HG02943 (cell line): ENCODE data around the gene CLECL1.
A peak's percentile ranks its signal among the peaks of the same experiment; 100 is the strongest.
"Not testable (repeated sequence)": the region's sequence is repeated elsewhere in the genome, so short reads cannot be mapped to it uniquely, and the experiment has no call there.

Experiments used
- ATAC-seq: cut with Tn5 transposase; IDR thresholded peaks from one replicate; pipeline ENCODE4 v1.9.1; 2021; ENCODE audit warnings: mild to moderate bottlenecking, low read depth, moderate library complexity; ENCODE audit not compliant: unreplicated experiment

Gene CLECL1

DNA sequence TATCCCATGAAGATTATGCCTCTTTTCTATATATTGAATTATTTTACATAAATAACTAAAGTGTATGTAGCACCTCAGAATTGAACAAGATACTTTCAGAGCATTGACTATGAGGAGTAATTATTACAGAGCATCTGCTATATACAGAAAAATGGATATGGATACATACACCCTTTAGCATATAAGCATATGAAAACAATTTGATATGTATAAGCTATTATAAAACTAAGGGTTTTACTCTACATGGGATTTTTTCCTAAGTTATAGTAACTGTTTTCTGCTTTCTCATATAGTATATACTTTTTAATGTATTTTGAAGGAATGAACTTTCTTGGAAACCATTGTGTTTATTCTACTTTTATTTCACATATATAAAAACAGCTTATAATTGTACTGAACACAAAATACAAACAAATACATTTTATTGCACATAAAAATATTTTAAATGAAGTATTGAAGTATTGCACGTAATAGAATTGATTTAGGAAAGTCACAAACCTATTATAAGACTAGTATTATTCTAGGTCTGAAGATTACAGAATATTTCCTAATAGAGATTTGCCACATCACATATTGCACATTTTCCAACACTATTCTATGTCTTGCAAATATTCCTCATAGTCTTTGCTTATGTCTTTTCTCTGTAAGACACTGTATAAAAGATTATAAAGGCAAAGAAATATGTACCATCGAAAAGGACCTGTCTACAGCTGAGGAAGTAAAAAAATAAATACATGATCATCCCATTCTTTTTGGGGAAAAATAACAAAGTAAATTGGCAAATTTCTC lies 19.4 kb upstream of the CLECL1 start:
- ATAC-seq, result no peak

- no peak for ATAC-seq
Measured at GRCh38 chr12:9751204-9752144, 18.6 kb upstream of the CLECL1 start.

DNA sequence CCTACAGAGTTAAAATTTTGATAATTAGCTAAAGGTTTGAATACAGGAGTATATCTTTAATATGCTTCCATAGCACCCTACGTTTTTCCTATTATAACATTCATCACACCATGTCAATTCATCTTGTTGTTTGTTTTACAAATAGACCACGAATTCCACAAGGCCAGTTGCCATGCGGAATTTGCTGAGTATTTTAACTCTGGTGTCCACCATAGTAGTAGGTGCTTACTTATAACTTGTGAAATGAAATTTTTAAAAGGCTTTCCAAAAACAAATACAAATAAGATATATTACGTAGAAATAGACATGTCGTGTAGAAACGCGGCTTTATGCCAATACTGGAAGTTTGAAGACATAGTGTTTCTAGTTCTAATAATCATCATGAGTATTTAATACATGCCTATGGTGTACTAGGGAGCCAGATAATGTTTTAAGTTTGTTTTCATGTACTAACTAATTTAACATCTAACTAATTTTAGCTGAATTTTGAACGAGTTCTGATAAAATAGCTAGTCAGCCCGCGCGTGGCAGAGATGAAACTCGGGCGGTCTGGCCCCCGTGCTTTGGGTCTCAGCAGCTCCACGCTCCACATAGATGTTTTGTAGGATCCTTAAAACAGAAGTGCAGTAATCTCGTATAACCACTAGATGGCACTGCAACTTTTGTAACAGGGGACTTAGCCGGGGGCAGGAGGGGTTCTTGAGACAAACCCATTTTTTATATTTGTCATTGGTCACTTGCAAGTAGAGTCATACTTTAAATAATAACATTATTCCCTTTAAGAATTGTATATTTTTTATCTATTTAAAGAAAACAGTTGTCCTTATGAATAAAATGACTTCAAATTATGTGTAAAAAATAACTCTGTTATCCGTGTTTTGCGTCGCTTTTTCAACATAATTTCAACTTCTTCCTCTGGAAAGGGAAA lies 17.6 kb upstream of the CLECL1 start:
- no peak for ATAC-seq

DNA sequence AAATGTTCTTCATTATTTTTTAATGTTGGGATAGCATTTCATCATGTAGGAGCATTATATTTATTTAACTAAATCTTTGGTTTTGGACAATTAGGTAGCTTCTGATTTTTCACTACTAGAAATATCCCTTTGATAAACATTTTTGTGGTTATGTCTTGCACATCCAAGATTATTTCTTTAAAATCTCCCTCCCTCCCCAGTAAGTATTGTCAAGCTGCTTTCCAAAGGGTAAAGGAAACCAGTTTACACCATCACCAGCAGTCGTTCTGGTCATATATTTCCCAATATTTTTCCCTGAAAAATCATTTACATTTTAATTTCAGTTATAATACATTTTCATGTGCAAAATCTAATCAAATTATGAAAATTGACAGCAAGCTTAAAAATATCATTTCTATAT lies 16.7 kb upstream of the CLECL1 start:
- ATAC-seq, result no peak

GRCh38 chr12:9745199-9745598 lies 12.3 kb upstream of the CLECL1 start:
- no peak for ATAC-seq

- ATAC-seq, result no peak
Measured at GRCh38 chr12:9742661-9743060, 9.8 kb upstream of the CLECL1 start.

- ATAC-seq, result peak; percentile 56
Measured at GRCh38 chr12:9741726-9742125, 8.8 kb upstream of the CLECL1 start.

- no peak for ATAC-seq
Measured at GRCh38 chr12:9740106-9740750, 7.3 kb upstream of the CLECL1 start.

GRCh38 chr12:9739404-9740105 lies 6.7 kb upstream of the CLECL1 start:
- not testable (repeated sequence) for ATAC-seq

DNA sequence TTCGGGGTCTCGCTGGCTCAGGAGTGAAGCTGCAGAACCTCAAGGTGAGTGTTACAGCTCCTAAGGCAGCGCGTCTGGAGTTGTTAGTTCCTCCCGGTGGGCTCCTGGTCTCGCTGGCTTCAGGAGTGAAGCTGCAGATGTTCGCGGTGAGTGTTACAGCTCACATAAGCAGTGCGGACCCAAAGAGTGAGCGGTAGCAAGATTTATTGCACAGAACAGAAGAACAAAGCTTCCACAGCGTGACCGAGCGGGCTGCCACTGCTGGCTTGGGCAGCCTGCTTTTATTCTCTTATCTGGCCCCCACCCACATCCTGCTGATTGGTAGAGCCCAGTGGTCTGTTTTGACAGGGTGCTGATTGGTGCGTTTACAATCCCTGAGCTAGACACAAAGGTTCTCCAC lies 6.0 kb upstream of the CLECL1 start:
- not testable (repeated sequence) for ATAC-seq

DNA sequence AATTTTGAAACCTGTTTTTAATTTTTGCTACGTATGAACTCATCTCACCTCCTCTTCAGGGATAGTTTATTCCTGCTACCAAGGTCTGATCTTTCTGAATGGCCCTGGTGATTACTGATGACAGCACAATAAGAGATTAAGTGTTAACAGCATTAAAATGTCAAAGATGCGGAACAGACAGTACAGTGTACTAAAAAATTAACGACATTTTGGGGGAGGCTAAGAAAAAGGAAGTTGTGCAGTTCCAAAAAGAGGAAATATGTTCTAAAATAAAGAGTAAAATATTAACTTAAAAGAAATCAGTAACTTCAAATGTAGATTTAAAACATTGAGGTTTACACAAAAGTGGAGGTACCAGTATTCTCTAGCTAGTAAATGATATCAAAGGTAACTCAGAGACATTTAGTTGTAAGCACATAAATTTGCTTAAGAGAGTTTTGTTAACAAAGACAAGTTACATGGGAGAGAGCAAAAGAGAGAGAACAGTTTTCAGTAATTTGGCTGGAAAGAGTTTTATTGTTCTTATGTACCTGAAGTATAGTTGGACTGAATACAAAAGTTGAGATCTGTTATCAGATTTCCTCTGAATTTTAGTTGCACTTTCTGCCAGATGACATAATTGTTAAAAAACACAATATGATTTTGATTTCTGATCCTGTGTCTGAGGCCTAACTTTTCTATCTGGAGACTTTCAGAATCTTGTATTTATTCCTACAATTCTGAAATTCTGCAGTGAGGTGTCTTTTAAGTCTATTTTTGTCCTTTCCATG lies 4.2 kb upstream of the CLECL1 start:
- ATAC-seq, result no peak

DNA sequence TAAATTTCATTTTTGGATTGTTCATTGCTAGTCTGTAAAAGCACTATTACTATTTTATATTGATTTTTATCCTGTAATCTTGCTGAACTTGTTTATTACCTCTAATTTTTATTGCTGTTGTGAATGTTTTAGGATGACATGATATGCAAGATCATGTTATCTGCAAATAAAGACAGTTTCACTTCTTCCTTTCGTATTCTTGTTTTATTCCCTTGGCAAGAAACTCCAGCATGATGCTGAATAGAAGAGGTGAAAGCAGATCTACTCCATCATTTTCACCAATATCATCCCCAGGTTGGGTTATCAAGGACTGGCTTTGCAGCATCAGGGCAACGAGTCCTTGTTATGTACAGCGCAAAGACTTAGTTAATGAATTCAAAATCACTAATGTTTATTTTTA lies 2.7 kb upstream of the CLECL1 start:
- no peak for ATAC-seq

DNA sequence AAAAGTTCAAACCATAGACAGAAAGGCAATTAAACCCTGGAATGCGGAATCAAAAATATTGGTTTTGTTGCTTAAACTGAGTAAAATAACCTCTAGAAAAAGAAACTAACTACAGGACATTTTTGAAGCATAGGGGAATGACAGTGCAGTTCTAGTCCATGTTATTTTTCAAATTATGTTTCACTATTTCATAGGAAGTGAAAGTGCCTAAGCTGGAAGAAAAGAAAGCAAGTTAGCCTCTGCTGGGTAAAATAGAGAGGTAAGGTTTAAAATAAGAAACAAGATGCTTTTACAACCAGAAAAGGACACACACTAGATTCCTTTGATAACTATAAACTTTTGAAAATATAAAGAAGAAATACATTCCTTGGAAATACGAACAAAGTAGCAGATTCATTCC lies 1.1 kb downstream of the CLECL1 start:
- ATAC-seq, result no peak

DNA sequence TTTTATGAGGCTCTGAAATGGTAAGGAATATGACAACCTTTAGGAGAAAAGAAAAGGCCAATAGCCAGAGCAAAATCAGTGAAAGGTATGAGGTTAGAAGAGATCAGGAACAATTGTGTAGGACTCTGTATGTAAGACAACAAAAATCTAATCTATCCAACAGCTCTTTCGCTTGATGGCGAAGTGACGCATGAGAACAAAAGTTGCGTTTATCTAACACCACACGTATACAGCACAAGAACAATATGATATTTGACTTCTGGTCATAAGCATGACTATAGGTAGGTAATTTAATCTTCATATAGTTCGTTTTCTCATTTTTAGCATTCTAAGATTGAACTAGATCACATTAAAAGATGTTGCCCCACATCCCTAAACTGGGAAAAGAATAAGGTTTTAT lies 1.5 kb downstream of the CLECL1 start:
- ATAC-seq, result no peak

GRCh38 chr12:9730591-9730990 lies 2.3 kb downstream of the CLECL1 start:
- no peak for ATAC-seq

DNA sequence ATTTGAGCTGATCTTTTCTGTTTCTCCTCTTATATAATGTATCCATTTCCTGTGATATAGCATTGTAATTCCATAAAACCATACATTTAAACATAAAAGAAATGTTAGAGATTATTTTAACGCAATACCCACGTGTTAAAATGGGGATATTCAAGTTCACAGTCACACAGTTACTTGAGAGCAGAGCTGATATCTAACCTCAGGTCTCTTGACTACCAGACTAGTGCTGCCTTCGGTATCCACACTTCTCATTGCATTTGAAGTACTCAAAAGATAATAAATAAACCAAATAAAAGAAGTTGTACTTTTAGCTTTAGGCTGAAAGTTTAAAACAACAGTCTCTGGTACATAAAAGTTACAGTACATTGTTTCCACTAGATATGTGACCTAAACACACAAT lies 2.9 kb downstream of the CLECL1 start:
- ATAC-seq, result no peak

GRCh38 chr12:9729082-9729481 lies 3.8 kb downstream of the CLECL1 start:
- no peak for ATAC-seq

DNA sequence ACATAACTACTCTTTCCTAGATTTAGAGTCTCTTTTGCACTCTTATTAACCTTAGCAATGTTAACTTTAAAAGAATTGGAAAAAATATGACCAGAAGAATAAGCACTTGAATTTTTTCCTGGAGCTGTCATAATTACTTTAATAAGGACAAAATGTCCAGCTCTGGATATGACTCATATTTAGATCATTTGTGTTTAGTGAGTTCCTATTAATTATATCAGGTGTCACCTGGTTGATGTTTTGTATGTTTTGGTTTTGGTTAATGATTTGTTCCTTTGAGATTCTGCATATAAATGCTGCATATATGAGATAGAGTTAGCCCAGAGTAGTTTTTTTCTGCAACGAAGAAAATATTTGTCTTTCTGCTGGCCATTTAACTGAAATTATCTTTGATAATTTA lies 5.1 kb downstream of the CLECL1 start:
- ATAC-seq, result no peak
